ENCODE results near the gene KCNJ10. TPM values are rescaled to one million over a fixed set of nuclear protein-coding genes. Genes with fewer than 3 reads are reported as not detected.

Gene KCNJ10
- total RNA-seq, 1 donor from 2014 or later: not detected

DNA sequence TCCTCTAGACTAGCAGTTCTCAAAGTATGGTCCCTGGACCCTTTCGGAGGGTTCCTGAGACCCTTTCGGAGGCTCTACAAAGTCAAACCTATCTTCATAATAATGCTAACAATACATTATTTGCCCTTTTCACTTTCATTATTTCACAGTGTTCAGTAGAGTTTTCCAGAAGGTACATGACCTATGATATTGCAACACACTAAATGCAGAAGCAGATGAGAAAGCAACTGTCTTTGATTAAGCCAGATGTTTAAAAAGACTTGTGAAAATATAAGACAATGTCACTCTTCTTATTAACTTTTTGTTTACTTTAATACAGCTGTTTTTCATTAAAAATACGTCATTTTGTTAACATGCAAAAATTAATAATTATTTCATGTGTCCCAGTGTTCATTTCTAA, 5.8 kb downstream of the KCNJ10 start:
- Mint-ChIP-seq H3K4me3 (ENCODE audit: unreplicated experiment) (no peak overlapping the region), H3K9me3 (ENCODE audit: unreplicated experiment) (no peaks in the 10 kb centered on the region), H3K27ac (ENCODE audit: unreplicated experiment) (no peak overlapping the region), H3K27me3 (ENCODE audit: unreplicated experiment) (peaks cover 2% of the 10 kb centered on the region), H3K4me1 (ENCODE audit: low read depth, unreplicated experiment) (no peaks in the 10 kb centered on the region), H3K36me3 (ENCODE audit: unreplicated experiment) (no peaks in the 10 kb centered on the region)
- TF ChIP-seq, protein P1, sequence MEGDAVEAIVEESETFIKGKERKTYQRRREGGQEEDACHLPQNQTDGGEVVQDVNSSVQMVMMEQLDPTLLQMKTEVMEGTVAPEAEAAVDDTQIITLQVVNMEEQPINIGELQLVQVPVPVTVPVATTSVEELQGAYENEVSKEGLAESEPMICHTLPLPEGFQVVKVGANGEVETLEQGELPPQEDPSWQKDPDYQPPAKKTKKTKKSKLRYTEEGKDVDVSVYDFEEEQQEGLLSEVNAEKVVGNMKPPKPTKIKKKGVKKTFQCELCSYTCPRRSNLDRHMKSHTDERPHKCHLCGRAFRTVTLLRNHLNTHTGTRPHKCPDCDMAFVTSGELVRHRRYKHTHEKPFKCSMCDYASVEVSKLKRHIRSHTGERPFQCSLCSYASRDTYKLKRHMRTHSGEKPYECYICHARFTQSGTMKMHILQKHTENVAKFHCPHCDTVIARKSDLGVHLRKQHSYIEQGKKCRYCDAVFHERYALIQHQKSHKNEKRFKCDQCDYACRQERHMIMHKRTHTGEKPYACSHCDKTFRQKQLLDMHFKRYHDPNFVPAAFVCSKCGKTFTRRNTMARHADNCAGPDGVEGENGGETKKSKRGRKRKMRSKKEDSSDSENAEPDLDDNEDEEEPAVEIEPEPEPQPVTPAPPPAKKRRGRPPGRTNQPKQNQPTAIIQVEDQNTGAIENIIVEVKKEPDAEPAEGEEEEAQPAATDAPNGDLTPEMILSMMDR (IDR thresholded peaks at IDR 0.05; ENCODE audit: partially characterized antibody, unreplicated experiment): no peak
- no peak for DNase-seq

DNA sequence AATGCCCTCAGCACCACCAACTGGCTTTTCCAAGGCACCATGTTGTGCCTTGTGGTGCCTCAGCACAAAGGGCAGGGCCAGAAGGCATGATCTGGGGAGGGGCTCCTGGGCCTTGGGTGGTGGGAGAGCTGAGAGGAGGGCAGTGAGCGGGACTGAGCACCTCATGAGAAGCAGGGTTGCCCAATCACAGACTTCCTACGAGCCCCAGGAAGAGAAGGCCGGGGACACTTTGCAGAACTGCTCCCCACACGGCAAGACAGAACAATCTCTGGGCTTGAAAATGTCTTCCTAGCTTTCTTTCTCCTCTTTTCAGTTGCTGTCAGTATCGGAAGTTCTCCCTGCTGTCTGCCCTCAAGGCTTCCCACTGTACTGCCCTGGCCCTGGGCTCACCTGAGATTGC, 6.8 kb downstream of the KCNJ10 start:
- Mint-ChIP-seq H3K4me3 (ENCODE audit: unreplicated experiment) (no peak overlapping the region), H3K27me3 (ENCODE audit: unreplicated experiment) (peaks cover 2% of the 10 kb centered on the region), H3K36me3 (ENCODE audit: unreplicated experiment) (no peaks in the 10 kb centered on the region), H3K27ac (ENCODE audit: unreplicated experiment) (no peak overlapping the region), H3K4me1 (ENCODE audit: low read depth, unreplicated experiment) (no peaks in the 10 kb centered on the region), H3K9me3 (ENCODE audit: unreplicated experiment) (no peaks in the 10 kb centered on the region)
- DNase-seq: no peak
- TF ChIP-seq, protein P1 (IDR thresholded peaks at IDR 0.05; ENCODE audit: partially characterized antibody, unreplicated experiment): no peak

DNA sequence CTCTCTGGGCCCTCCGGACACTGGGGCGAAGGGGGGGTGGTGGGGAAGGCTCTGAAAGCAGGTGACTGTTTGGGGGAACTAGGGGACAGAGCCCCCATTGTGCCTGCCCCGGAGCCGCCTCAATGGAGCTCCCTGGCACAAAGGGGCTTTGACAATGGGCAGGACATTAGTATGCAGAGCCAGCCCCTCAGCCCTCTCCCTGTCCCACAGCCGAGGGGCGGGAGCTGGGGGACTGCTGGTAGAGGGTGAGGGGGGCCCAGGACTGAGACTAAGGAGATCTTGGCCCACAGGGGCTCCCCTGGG, 7.8 kb downstream of the KCNJ10 start:
- Mint-ChIP-seq H3K36me3 (ENCODE audit: unreplicated experiment) (no peaks in the 10 kb centered on the region), H3K27ac (ENCODE audit: unreplicated experiment) (no peak overlapping the region), H3K9me3 (ENCODE audit: unreplicated experiment) (no peaks in the 10 kb centered on the region), H3K4me3 (ENCODE audit: unreplicated experiment) (no peak overlapping the region), H3K4me1 (ENCODE audit: low read depth, unreplicated experiment) (no peaks in the 10 kb centered on the region), H3K27me3 (ENCODE audit: unreplicated experiment) (peaks cover 2% of the 10 kb centered on the region)
- TF ChIP-seq, protein P1 (IDR thresholded peaks at IDR 0.05; ENCODE audit: partially characterized antibody, unreplicated experiment): no peak
- no peak for DNase-seq

DNA sequence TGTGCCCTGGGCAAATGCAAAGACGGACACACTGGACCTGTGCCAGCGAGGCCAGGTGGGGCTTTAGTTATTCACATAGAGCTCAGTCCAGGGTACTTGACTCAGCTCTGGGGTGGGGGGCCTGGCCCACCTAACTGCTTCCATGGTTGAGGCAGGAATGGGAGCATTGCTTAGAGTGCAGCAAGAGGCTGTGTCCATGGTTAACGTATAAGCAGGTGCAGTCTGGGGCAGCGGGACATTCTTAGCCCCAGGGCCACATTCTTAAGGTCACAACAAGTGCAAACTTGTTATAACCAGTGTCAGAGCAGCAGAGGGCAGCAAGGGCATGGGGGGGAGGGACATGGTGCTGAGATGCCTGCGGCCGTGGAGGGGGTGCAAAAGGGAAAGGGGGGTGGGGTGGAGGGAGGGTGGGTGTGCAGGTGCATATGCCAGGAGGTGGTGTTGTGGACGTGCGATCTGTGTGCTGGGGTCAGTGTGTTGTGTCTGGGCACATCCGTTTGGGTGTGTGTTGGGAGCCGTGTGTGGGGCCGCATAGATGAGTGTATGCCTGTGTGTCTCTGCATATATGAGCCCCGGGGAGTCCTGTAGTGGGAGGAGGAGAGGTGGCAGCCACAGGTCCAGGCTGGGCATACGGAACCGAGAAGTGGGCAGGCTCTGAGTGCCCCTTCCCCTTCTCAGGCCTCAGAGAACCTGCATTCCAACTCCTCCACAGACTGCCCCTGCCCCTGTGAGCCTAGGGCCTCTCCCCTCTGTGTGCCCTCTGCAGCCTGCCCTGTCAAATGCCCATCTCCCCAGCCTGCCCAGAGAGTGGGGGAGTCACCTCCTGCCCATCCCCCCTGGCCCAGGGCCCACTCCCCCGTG, 8.4 kb downstream of the KCNJ10 start:
- no peaks in the 10 kb centered on the region for H3K9me3 Mint-ChIP-seq (ENCODE audit: unreplicated experiment)
- peaks cover 2% of the 10 kb centered on the region for H3K27me3 Mint-ChIP-seq (ENCODE audit: unreplicated experiment)
- H3K4me1 Mint-ChIP-seq (ENCODE audit: low read depth, unreplicated experiment): no peaks in the 10 kb centered on the region
- H3K27ac Mint-ChIP-seq (ENCODE audit: unreplicated experiment): no peak overlapping the region
- TF ChIP-seq, protein P1 (IDR thresholded peaks at IDR 0.05; ENCODE audit: partially characterized antibody, unreplicated experiment): no peak
- no peak for DNase-seq
- H3K4me3 Mint-ChIP-seq (ENCODE audit: unreplicated experiment): no peak overlapping the region
- H3K36me3 Mint-ChIP-seq (ENCODE audit: unreplicated experiment): no peaks in the 10 kb centered on the region

DNA sequence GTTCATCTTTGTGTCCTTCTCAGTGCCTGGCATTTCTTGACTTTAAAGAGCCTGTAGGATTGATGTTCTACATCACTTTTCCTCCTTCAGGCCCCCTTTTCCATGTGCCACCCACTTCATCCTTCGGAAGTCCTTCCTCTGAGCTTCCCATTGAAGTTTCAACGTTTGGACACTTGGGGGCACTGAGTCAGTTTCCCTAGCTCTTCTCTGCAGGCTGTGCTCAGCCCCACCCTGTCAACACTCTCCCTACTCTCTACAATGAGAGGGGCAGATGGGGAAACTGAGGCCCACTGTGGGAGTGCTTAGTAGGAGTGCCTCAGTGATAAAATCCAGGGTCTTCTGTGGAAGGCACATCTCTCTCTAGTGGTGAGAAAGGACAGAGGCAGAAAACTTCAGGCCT, 11.9 kb downstream of the KCNJ10 start:
- no peaks in the 10 kb centered on the region for H3K9me3 Mint-ChIP-seq (ENCODE audit: unreplicated experiment)
- DNase-seq: no peak
- peaks cover 2% of the 10 kb centered on the region for H3K27me3 Mint-ChIP-seq (ENCODE audit: unreplicated experiment)
- no peak overlapping the region for H3K27ac Mint-ChIP-seq (ENCODE audit: unreplicated experiment)
- H3K4me3 Mint-ChIP-seq (ENCODE audit: unreplicated experiment): no peak overlapping the region
- TF ChIP-seq, protein P1 (IDR thresholded peaks at IDR 0.05; ENCODE audit: partially characterized antibody, unreplicated experiment): no peak
- no peaks in the 10 kb centered on the region for H3K4me1 Mint-ChIP-seq (ENCODE audit: low read depth, unreplicated experiment)
- H3K36me3 Mint-ChIP-seq (ENCODE audit: unreplicated experiment): no peaks in the 10 kb centered on the region
